Stimulated activated CD4-positive, alpha-beta T cell treated with anti-CD3 and anti-CD28 coated beads, Interleukin-12 subunit alpha, Interleukin-12 subunit beta, amount 100 ng/mL, for 4 hours (primary cell): ENCODE data around the gene DHRS3.
A peak's percentile ranks its signal among the peaks of the same experiment; 100 is the strongest.

Source experiments
- DNase-seq: peaks from one replicate; pipeline ENCODE4 v3.0.0-alpha.2; 2020

The DHRS3 gene

DNA sequence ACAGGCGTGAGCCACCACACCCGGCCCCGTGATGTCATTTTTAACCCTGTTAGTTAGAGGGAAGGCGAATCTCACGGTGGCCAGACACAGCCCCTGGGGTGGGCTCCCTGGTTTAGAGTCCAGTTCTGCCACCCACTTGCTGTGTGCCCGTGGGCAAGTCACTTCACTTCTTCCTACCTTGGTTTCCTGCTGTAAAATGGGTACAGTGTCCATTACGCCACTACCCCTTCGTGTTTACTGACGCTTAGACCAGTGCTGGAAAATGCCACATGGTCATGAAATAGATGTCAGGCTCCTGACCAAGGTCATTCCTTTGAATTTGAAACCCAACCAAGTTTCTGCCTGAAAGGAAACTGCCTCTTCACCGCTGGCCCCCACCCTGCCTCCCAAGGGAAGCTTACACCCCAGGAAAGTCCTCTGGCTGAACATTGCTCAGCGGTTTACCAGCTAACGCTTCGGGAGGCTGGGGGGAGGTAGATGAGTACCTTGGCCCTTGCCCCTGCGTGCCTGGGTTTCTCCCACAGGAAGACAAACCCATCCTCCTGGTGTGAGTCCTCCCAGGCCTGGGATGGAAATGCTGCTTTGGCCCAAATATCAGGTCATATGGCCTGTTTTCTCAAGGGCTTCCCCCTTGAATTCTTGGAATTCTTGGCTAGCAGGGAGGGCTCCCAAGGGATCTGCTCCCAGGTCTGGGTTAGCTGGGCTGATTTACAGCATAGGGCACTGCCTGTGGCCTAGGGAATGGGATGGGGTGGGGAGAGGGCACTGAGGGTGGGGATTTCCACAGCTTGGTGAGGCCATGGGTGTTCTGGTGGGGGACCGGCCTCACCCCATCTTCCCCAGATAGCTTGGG is 18.3 kb upstream of the DHRS3 start:
- DNase-seq = no peak

DNA sequence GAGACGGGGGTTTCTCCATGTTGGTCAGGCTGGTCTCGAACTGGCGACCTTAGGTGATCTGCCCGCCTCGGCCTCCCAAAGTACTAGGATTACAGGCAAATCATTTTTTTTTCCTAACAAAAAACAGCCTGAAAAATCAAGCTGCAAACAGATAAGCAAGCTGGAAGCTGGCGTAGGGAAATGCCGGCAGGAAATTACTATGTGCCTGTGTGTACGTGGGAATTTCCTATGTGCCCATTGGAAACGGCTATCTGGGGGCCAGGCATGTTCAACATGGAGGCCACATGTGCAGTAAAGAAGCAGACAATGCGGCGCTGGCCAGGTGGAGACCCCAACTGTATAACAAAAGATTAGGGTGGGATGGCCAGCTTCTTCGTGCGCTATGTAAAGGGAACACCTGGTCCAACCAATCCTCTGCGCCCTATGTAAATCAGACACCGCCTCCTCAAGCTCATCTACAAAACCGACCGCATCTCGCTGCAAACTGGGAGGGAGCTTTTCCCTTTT is 16.7 kb upstream of the DHRS3 start:
- DNase-seq = no peak

DNA sequence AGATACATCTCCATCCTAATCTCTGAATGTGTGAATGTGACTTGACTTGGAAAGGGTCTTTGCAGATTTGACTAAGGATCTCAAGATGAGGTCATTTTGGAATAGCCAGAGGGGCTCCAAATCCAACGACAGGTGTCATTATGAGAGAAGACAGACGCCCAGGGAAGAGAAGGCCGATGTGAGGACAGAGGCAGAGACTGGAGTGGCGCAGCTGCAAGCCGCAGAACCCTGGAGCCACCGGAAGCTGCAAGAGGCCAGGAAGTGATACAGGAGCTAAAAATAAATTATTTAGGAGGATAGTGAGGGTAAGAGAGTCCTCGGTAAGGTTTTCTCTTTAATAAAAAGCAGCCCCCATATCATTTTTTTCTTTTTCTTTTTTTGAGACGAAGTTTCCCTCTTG is 16.1 kb upstream of the DHRS3 start:
- DNase-seq = no peak

- DNase-seq = no peak
These were observed 13.6 kb upstream of the DHRS3 start for GRCh38 chr1:12631571-12631970.

GRCh38 chr1:12630946-12631530 is 13.0 kb upstream of the DHRS3 start:
- no peak for DNase-seq

DNA sequence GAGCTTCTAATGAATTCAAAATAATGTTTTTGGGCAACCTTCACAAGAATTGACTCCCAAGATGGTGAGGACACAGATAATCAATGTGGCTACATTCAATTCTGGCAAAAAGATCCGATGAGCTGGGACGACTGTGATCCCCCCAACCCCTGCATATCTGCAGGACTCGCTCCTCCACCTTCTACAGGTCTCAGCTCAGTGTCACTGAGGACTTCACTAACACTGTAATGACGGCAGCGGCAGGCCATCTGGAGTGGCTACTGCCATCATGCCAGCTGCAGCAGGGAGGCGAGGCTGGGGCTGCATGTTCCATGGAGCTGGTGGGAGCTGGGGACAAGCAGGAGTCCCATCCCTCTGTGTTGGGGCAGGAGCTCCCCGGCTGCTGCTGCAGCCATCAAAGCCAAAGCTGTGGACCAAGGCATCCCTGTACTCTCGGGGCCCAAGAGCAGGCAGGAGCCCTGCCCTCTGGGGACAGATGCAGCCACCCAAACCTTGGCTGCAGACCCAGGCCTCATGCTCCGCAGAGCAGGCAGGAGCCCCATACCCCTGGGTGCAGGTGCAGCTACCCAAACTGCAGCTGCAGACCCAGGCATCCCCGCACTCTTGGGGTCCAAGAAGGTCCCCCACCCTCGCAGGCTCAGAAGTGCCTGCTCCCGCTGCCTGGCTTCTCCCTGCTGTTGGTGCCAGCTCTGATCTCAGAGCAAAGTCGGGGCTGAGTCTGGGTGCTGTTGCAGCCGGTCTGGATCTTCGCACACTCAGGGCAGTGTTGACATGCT is 12.2 kb upstream of the DHRS3 start:
- no peak for DNase-seq

DNA sequence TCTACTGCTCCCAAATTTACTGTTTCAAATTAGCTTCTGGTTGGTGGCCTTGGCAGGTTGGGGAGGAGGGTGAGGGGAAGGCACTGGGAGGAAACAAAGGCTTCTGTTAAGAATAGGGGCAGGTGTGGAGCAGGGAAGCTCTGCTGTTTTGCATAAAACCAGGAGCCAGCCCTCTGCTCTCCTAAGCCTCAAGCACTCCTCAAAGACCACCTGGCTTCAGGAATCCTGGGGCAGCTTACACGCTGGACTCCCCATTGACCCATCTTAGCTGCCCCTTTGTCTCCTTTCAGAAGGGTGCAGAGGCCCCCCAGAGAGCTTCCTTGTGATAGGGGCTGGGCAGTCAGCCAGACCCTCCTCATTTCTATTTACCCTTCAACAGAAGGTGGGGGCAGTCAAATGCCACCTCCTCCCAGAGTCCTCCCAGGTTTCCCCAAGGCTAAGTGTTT is 11.5 kb upstream of the DHRS3 start:
- DNase-seq = no peak

DNA sequence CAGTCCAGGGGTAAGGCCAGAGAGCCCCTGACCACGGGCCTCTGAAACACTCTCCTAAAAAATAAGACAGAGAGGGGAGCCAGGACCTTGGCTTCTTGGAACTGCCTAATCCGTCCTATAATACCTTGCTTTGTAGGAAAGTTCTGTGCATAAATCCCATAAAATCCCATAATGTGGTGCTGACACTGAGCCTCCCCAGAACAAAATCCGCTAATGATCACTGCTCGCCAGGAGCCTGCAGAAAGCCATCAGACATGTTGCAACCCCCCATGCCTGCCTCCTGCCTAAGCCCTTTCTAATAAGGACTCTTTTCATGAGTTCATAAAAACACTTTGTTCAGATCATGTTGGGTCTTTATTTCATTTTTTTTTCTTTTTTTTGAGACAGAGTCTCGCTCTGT is 9.3 kb upstream of the DHRS3 start:
- DNase-seq = no peak

GRCh38 chr1:12626888-12627287 is 8.9 kb upstream of the DHRS3 start:
- DNase-seq = no peak

- DNase-seq = no peak
These were observed 7.3 kb upstream of the DHRS3 start for GRCh38 chr1:12625276-12625675.

DNA sequence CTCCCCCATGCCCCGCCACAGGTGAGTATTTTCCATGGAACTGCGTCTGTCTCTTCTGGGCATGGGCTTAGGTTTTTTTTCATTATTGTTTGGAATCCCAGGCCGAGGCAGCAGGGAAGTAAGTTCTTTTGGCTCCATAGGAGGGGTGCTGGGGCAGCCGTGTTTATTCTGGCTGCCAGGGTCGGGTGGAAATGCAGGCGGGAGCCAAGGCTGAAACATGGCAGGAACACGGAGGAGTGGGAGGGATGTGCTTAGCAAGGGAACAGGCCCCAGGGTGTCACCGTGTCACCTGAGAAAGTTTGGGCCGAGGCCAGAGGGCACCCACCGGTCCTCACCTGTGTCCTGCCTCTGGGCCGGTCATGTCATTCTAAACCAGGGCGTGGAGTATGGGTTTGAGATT is 4.5 kb upstream of the DHRS3 start:
- DNase-seq = no peak

DNA sequence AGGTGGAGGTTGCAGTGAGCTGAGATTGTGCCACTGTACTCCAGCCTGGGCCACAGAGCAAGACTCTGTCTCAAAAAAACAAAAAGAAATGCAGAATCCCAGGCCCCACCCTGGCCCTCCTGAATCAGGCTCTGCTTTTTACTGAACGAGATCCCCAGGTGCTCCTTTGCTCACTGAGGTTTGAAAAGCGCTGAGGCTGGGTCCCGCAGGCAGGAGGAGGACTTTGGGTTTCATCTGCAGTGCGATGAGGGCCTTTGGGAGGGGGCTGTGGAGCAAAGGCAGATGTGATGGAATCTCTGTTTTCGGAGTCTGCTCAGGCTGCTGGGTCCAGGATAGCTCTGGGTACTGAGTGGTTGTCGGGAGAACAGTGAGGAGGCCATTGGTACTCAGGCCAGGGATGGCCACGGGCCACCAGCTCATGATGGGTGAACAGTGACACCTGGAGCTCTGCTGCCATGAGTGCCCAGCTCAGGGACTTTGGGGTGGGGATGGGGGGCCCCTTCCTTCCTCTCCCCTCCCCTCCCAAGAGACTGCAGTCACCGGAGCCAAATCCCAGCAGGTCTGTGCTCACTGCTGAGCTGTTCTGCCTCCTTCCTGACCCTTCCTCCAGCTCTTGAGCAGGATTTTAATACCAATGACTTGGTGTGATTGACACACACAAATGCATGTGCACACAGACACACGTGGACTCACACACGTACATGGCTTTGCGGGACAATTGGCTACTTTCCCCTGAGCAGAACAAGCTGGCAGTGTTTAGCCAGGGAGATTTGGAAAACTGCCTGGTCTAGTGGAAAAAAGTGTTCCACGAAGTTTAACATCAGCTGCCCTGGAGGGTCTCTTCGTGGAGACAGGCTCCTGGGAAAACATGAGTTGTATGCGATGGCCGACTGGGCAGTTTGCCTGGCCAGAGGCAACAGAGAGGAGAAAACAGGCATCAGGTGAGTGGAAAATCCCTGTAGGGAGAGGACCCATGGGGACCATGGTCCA is 3.6 kb upstream of the DHRS3 start:
- no peak for DNase-seq

DNA sequence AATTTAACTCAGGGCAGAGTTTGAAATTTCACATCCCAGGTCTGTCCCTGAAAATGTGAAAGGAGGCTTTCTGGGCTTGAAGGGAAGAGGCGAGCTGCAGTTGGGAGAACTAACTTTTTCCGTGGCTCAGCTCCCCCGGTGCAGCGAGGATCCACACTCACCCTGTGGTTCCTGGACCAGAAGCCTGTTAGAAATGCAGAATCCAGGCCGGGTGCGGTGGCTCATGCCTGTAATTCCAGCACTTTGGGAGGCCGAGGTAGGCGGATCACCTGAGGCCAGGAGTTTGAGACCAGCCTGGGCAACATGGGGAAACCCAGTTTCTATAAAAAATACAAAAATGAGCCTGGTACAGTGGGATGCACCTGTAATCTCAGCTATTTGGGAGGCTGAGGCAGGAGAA is 2.9 kb upstream of the DHRS3 start:
- DNase-seq = no peak

GRCh38 chr1:12620488-12620865 is 2.5 kb upstream of the DHRS3 start:
- DNase-seq = no peak

GRCh38 chr1:12619792-12620487 is 1.9 kb upstream of the DHRS3 start:
- DNase-seq = peak; percentile 72

DNA sequence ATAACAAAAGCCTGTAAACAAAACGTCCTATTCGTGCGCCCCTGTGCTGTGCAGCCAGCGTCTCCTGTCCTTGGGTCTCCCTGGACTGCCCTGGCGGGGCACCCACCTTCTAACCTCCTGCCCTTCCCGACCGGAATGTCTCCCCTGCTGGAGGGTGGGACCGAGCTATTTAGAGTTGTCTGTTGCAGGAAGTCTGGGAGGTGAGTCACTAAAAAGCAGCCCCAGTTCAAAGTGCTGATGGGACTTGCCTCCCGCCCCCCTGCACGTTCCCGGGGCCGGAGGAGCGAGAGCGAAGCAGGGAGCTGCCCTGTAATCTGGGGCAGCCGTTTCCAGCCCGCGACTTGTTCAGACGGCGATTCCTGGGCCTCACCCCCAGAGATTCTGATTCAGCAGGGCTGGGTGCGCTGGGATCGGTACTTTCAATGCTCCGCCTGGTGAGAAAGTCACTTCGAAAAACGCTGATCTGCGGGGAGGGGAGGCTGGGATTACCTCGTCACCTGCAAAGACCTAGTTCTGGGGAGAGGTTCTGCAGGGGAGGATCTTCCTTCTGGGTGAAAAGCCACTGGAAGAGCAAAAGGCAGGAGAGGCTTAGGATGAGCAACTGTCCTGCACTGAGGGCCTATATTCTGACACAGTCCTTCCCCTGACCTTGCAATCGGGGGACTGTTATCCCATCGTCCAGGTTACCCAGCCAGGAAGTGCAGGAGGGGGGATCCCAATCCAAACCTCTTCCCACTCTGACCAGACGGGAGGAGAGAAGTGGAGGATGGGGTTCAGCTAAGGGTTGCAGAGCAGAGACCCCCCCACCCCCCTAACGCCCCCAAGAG is 1.2 kb upstream of the DHRS3 start:
- DNase-seq = peak; percentile 50

DNA sequence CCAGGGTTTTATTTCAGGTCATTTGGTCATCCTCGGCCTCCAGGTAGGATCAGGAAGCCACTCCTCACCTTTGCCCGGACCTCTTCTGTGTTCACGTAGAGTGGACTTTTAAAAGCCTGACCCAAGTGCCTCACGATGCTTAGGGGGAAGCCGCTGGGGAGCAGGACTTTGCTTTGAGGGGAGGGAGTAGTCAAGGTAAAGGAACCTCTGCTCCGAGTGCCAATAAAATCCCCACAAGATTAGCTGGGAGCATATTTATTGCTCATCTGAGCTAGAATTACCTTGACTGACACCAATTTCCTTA is 603 bp upstream of the DHRS3 start:
- DNase-seq = no peak

GRCh38 chr1:12617511-12617900 is 504 bp downstream of the DHRS3 start:
- DNase-seq = peak; percentile 27

GRCh38 chr1:12616709-12617373 is 1.2 kb downstream of the DHRS3 start:
- DNase-seq = no peak
